HepG2 (cell line): ENCODE results near the gene TANGO6. TPM values are rescaled to one million over a fixed set of nuclear protein-coding genes. Genes with fewer than 3 reads are reported as not detected.

Experiments
- ATAC-seq: fragments of 200-7000 bp; cut with Tn5 transposase; 3 replicates; pipeline ENCODE4 v1.9.1; 2020; ENCODE audit warnings: mild to moderate bottlenecking, moderate library complexity
- BruUV-seq: library from RNA; stranded (reverse); fragments of 400-500 nt; replicated peaks from 2 replicates; lab custom pipeline; 2021; lab: Mats Ljungman, UMichigan
- CTCF ChIA-PET: fragments of 300-600 bp; formaldehyde crosslinking; extraction: SDS; loops from one replicate; lab custom pipeline; 2021; ENCODE audit warnings: low total read pairs, inconsistent platforms, low intra/inter-chr PET ratio; lab: Yijun Ruan, JAX
- POLR2A ChIA-PET: fragments of 350-600 bp; sonication (Branson Sonifier 250); formaldehyde crosslinking; loops from one replicate; lab custom pipeline; 2020; ENCODE audit warnings: antibody characterized with exemption, inconsistent platforms; lab: Yijun Ruan, JAX
- DNase-seq: peaks from one replicate; pipeline ENCODE4 v3.0.0-alpha.2; 2015; ENCODE audit warnings: low spot score
- FAIRE-seq: peaks from 3 replicates; lab custom pipeline; 2011; peaks lifted over from hg19 to GRCh38; lab: Jason Lieb, UNC
- H2AFZ ChIP-seq: one replicate; pipeline ENCODE4 v1.6.1; 2011; ENCODE audit warnings: low read length, inconsistent platforms
- H3K27ac ChIP-seq: fragments of 300-600 bp; 3 replicates; pipeline ENCODE4 v1.8.0; 2011; ENCODE audit warnings: mixed run types, mild to moderate bottlenecking, mixed read lengths, low read length, inconsistent platforms; ENCODE audit not compliant: insufficient read depth; ENCODE audit errors: extremely low read length
- H3K27me3 ChIP-seq, 2 experiments: fragments of 200-600 bp in 1 of 2; 2 replicates in 1 of 2; 3 replicates in 1 of 2; pipeline versions ENCODE4 v1.6.0 to v1.8.0; 2011; ENCODE audit warnings: low read length in 2 of 2, mild to moderate bottlenecking in 2 of 2, moderate library complexity in 2 of 2, inconsistent platforms in 1 of 2; ENCODE audit not compliant: insufficient read depth in 2 of 2, control insufficient read depth in 1 of 2
- H3K36me3 ChIP-seq, 2 experiments: fragments of 200-600 bp in 1 of 2; replicated peaks in 1 of 2; 2 replicates in 1 of 2; 3 replicates in 1 of 2; pipeline versions ENCODE4 v1.5.1 to v1.8.0; 2011; ENCODE audit warnings: low read length in 2 of 2, inconsistent platforms in 1 of 2; ENCODE audit not compliant: insufficient read depth in 2 of 2, control insufficient read depth in 1 of 2
- H3K4me1 ChIP-seq: 2 replicates; pipeline ENCODE4 v1.5.1; 2012; ENCODE audit warnings: low read length, inconsistent platforms; ENCODE audit not compliant: insufficient read depth
- H3K4me2 ChIP-seq: 2 replicates; pipeline ENCODE4 v1.6.0; 2011; ENCODE audit warnings: low read depth, low read length, inconsistent platforms
- H3K4me3 ChIP-seq, 3 experiments: fragments of 200-600 bp in 1 of 3; sonication (generic), shearing (Covaris generic) in 1 of 3; replicated peaks in 1 of 3; 2 replicates each; pipeline ENCODE4 v1.5.1; 2011 to 2016; ENCODE audit warnings: low read length in 3 of 3, inconsistent platforms in 2 of 3, low read depth in 2 of 3, mild to moderate bottlenecking in 2 of 3, control low read depth in 1 of 3, mixed read lengths in 1 of 3; ENCODE audit not compliant: insufficient read depth in 1 of 3
- H3K79me2 ChIP-seq: one replicate; pipeline ENCODE4 v1.6.1; 2011; ENCODE audit warnings: low read length, inconsistent platforms; ENCODE audit not compliant: insufficient read depth
- H3K9ac ChIP-seq: 2 replicates; pipeline ENCODE4 v1.6.0; 2011; ENCODE audit warnings: mild to moderate bottlenecking, low read depth, low read length, inconsistent platforms; ENCODE audit not compliant: insufficient read depth
- H3K9me3 ChIP-seq: 2 replicates; pipeline ENCODE4 v1.5.1; 2012; ENCODE audit warnings: mild to moderate bottlenecking, low read length
- H4K20me1 ChIP-seq: 2 replicates; pipeline ENCODE4 v1.6.0; 2011; ENCODE audit warnings: inconsistent platforms, mild to moderate bottlenecking, low read length, moderate library complexity; ENCODE audit not compliant: insufficient read depth
- CBFB ChIP-seq: sonication (generic); formaldehyde crosslinking; IDR thresholded peaks from 2 replicates; pipeline ENCODE4 v1.4.0; 2020; ENCODE audit warnings: missing genetic modification reagents
- FOXK2 ChIP-seq: fragments of 450-650 bp; IDR thresholded peaks from 2 replicates; pipeline ENCODE4 v1.6.1; 2016
- HMG20A ChIP-seq: IDR thresholded peaks from 2 replicates; pipeline ENCODE4 v1.6.1; 2016; ENCODE audit warnings: borderline replicate concordance
- NONO ChIP-seq, 2 experiments: fragments of 450-650 bp in 1 of 2; sonication (generic) in 1 of 2; formaldehyde crosslinking in 1 of 2; IDR thresholded peaks in 1 of 2; conservative IDR thresholded peaks in 1 of 2; 2 replicates each; pipeline versions ENCODE4 v1.6.1 to v1.8.0; 2017 to 2022; ENCODE audit warnings: mild to moderate bottlenecking in 1 of 2, missing genetic modification reagents in 1 of 2, moderate library complexity in 1 of 2
- SMAD9 ChIP-seq: sonication (generic); formaldehyde crosslinking; IDR thresholded peaks from 2 replicates; pipeline ENCODE4 v1.5.1; 2020; ENCODE audit warnings: mild to moderate bottlenecking, missing genetic modification reagents
- ZC3H13 ChIP-seq: sonication (generic); formaldehyde crosslinking; IDR thresholded peaks from 2 replicates; pipeline ENCODE4 v1.8.1; 2023; ENCODE audit warnings: mild to moderate bottlenecking, missing genetic modification reagents, moderate library complexity
- ZIK1 ChIP-seq: sonication (generic); formaldehyde crosslinking; IDR thresholded peaks from 2 replicates; pipeline ENCODE4 v1.5.0; 2020; ENCODE audit warnings: mild to moderate bottlenecking, low read depth, missing genetic modification reagents, borderline replicate concordance
- ZNF317 ChIP-seq: sonication (generic); formaldehyde crosslinking; IDR thresholded peaks from 2 replicates; pipeline ENCODE4 v1.5.0; 2020; ENCODE audit warnings: mild to moderate bottlenecking, missing genetic modification reagents
- ZNF431 ChIP-seq: sonication (generic); formaldehyde crosslinking; IDR thresholded peaks from 2 replicates; pipeline ENCODE4 v1.9.0; 2022; ENCODE audit warnings: missing genetic modification reagents, low read depth, mild to moderate bottlenecking, borderline replicate concordance
- ZNF773 ChIP-seq: sonication (generic); formaldehyde crosslinking; IDR thresholded peaks from 2 replicates; pipeline ENCODE4 v1.4.0; 2020; ENCODE audit warnings: missing genetic modification reagents, borderline replicate concordance
- WGBS: methylation state at CpG from one replicate; pipeline ENCODE4 v1.1.6; 2017; ENCODE audit warnings: low lambda C conversion rate; 5-methylcytosine and 5-hydroxymethylcytosine counted together
- in situ Hi-C: cut with HindIII; loops from 2 replicates; pipeline ENCODE4 v1.10.0; 2017; ENCODE audit warnings: low pct_unique_long_range_greater_than_20kb; ENCODE audit not compliant: extremely low pct_ligation_motif_present
- intact Hi-C: fragments of 100-400 bp; cut with micrococcal nuclease; formaldehyde crosslinking; loops from one replicate; pipeline ENCODE4 v1.10.0; 2022; ENCODE audit not compliant: unreplicated experiment
- polyA plus RNA-seq, 8 experiments: library from polyadenylated mRNA; depleted of rRNA in 3 of 8; stranded (reverse) in 7 of 8; unstranded in 1 of 8; fragments of >200 nt; fragmentation: Illumina TruSeq in 4 of 8; extraction: Trizol in 4 of 8; gene quantifications; 2 replicates each; pipeline versions ENCODE4 v1.2.1 to v1.2.3, GENCODE V29; 2011 to 2016; ENCODE audit warnings: low read depth in 4 of 8, missing spikeins in 1 of 8, mixed read lengths in 1 of 8; ENCODE audit not compliant: insufficient read depth in 1 of 8
- total RNA-seq, 5 experiments: library from RNA; depleted of rRNA; stranded (reverse); fragments of >200 nt; fragmentation: Illumina TruSeq; extraction: Trizol; gene quantifications; 2 replicates each; pipeline ENCODE4 v1.2.3, GENCODE V29; 2016; ENCODE audit warnings: low read depth in 1 of 5
- TF ChIP-seq, protein P1 (sequence below): IDR thresholded peaks from 2 replicates; pipeline ENCODE4 v1.6.1; 2012; ENCODE audit warnings: low read depth, low read length, improper control_type of control experiment
- TF ChIP-seq, protein P2 (sequence below): sonication (generic); formaldehyde crosslinking; IDR thresholded peaks from 2 replicates; pipeline ENCODE4 v1.4.0; 2020; ENCODE audit warnings: low read depth, missing genetic modification reagents
- TF ChIP-seq, protein P3 (sequence below): sonication (generic); formaldehyde crosslinking; IDR thresholded peaks from 2 replicates; pipeline ENCODE4 v1.8.0; 2022; ENCODE audit warnings: mild to moderate bottlenecking, missing genetic modification reagents, borderline replicate concordance
- TF ChIP-seq, protein P4 (sequence below): sonication (generic); formaldehyde crosslinking; IDR thresholded peaks from 2 replicates; pipeline ENCODE4 v1.5.0; 2020; ENCODE audit warnings: mild to moderate bottlenecking, missing genetic modification reagents

Gene TANGO6
- total and polyA plus RNA-seq, 2 of the 13 experiments (the other 11 are each of a cell fraction or from before 2014, with no cell fraction given) = 7.2 to 13.3 TPM

DNA sequence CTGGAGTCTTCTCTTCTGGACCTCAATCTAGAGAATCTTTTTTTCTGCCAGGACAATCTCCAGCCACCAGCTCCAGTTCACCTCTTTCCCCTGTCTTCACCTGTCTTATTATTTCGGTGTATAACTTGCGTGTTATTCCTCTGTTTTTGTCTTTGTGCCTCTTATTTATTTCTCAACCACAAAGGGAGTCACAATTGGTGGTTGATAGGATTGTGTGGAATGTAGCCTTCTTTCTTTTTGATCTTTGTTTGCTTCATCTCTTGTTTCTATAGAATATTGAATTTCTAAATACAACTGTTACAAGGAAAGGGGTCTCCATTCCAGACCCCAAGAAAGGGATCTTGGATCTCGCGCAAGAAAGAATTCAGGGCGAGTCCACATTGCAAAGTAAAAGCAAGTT, 226.2 kb downstream of the TANGO6 start (continued):
- TF ChIP-seq, protein P1, sequence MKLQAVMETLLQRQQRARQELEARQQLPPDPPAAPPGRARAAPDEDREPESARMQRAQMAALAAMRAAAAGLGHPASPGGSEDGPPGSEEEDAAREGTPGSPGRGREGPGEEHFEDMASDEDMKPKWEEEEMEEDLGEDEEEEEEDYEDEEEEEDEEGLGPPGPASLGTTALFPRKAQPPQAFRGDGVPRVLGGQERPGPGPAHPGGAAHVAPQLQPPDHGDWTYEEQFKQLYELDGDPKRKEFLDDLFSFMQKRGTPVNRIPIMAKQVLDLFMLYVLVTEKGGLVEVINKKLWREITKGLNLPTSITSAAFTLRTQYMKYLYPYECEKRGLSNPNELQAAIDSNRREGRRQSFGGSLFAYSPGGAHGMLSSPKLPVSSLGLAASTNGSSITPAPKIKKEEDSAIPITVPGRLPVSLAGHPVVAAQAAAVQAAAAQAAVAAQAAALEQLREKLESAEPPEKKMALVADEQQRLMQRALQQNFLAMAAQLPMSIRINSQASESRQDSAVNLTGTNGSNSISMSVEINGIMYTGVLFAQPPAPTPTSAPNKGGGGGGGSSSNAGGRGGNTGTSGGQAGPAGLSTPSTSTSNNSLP = no peak
- no peak for TF ChIP-seq NONO (IDR thresholded peaks at IDR 0.05)
- no peak for TF ChIP-seq NONO (CRISPR knock-in tag; conservative IDR thresholded peaks at IDR 0.05)
- no peak for TF ChIP-seq ZIK1 (CRISPR knock-in tag)
- no peak for TF ChIP-seq SMAD9 (CRISPR knock-in tag)
- TF ChIP-seq, protein P2, sequence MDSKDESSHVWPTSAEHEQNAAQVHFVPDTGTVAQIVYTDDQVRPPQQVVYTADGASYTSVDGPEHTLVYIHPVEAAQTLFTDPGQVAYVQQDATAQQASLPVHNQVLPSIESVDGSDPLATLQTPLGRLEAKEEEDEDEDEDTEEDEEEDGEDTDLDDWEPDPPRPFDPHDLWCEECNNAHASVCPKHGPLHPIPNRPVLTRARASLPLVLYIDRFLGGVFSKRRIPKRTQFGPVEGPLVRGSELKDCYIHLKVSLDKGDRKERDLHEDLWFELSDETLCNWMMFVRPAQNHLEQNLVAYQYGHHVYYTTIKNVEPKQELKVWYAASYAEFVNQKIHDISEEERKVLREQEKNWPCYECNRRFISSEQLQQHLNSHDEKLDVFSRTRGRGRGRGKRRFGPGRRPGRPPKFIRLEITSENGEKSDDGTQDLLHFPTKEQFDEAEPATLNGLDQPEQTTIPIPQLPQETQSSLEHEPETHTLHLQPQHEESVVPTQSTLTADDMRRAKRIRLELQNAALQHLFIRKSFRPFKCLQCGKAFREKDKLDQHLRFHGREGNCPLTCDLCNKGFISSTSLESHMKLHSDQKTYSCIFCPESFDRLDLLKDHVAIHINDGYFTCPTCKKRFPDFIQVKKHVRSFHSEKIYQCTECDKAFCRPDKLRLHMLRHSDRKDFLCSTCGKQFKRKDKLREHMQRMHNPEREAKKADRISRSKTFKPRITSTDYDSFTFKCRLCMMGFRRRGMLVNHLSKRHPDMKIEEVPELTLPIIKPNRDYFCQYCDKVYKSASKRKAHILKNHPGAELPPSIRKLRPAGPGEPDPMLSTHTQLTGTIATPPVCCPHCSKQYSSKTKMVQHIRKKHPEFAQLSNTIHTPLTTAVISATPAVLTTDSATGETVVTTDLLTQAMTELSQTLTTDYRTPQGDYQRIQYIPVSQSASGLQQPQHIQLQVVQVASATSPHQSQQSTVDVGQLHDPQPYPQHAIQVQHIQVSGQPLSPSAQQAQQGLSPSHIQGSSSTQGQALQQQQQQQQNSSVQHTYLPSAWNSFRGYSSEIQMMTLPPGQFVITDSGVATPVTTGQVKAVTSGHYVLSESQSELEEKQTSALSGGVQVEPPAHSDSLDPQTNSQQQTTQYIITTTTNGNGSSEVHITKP (CRISPR knock-in tag) = no peak
- TF ChIP-seq ZNF317 = no peak
- TF ChIP-seq, all 625 proteins: peak for 0

DNA sequence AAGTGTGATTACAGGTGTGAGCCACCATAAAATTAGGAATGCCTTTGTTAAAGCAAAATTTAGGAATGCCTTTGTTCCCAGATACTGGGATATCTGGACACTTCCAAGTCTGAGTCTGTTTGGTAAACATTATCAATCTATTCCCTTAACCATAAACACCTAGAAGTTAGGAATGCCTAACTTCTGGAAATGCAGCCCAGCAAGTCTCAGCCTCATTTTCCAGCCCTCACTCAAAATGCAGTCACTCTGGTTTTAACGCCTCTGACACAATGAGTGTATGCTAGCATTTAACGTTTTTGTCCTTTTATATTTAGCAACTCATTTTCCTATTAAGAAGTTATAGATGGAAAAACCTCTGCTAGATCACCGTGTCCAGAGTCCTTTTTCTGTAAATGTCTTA, 227.7 kb downstream of the TANGO6 start:
- H3K4me2 ChIP-seq = no peak overlapping the region
- no peak overlapping the region for H3K27ac ChIP-seq
- ATAC-seq = no peak
- peaks cover 31% of the 10 kb centered on the region for H3K4me1 ChIP-seq
- POLR2A ChIA-PET = no interaction called here
- no peaks in the 10 kb centered on the region for H3K79me2 ChIP-seq
- no TSS peak for BruUV-seq
- no peak for FAIRE-seq
- H3K4me3 ChIP-seq = no peak overlapping the region
- no peaks in the 10 kb centered on the region for H3K27me3 ChIP-seq
- no peaks in the 10 kb centered on the region for H4K20me1 ChIP-seq
- no peak overlapping the region for H2AFZ ChIP-seq
- no peaks in the 10 kb centered on the region for H3K36me3 ChIP-seq
- WGBS = 93% methylated on average over 3 of the region's 3 CpGs
- intact Hi-C loops (no loop called here), in situ Hi-C loops (no loop called here)
- CTCF ChIA-PET = no interaction called here
- DNase-seq = no peak
- no peak overlapping the region for H3K9ac ChIP-seq
- no peaks in the 10 kb centered on the region for H3K9me3 ChIP-seq
- TF ChIP-seq ZC3H13 (no peak), ZNF431 (no peak), HMG20A (CRISPR knock-in tag) (no peak), CBFB (CRISPR knock-in tag) (no peak), FOXK2 (no peak), ZNF773 (no peak)
- TF ChIP-seq, protein P3, sequence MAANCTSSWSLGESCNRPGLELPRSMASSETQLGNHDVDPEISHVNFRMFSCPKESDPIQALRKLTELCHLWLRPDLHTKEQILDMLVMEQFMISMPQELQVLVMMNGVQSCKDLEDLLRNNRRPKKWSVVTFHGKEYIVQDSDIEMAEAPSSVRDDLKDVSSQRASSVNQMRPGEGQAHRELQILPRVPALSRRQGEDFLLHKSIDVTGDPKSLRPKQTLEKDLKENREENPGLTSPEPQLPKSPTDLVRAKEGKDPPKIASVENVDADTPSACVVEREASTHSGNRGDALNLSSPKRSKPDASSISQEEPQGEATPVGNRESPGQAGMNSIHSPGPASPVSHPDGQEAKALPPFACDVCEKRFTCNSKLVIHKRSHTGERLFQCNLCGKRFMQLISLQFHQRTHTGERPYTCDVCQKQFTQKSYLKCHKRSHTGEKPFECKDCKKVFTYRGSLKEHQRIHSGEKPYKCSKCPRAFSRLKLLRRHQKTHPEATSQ = no peak
- TF ChIP-seq, protein P4, sequence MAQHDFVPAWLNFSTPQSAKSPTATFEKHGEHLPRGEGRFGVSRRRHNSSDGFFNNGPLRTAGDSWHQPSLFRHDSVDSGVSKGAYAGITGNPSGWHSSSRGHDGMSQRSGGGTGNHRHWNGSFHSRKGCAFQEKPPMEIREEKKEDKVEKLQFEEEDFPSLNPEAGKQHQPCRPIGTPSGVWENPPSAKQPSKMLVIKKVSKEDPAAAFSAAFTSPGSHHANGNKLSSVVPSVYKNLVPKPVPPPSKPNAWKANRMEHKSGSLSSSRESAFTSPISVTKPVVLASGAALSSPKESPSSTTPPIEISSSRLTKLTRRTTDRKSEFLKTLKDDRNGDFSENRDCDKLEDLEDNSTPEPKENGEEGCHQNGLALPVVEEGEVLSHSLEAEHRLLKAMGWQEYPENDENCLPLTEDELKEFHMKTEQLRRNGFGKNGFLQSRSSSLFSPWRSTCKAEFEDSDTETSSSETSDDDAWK = no peak
